ENCODE measurements around the gene CLASRP. TPM values are rescaled to one million over a fixed set of nuclear protein-coding genes. Genes with fewer than 3 reads are reported as not detected.
A peak's percentile ranks its signal among the peaks of the same experiment; 100 is the strongest.

CLASRP gene
- total and polyA plus RNA-seq, 9 of the 15 experiments (the other 6 are each of a cell fraction or from before 2014, with no cell fraction given), result 0.94 to 86.3 (median 44.0) TPM

- TF ChIP-seq ZBTB2 (IDR thresholded peaks at IDR 0.05) (no peak), NCOA2 (IDR thresholded peaks at IDR 0.05; ENCODE audit: partially characterized antibody in 2 of 2) (no peak), ATF1 (CRISPR knock-in tag; IDR thresholded peaks at IDR 0.05) (no peak), ATF1 (tag; IDR thresholded peaks at IDR 0.05) (peak; percentile 70), ZNF24 (IDR thresholded peaks at IDR 0.05) (peak; percentile 46; the same call in 1 of the 2 replicates), PCBP1 (IDR thresholded peaks at IDR 0.05; ENCODE audit: low read depth, low read length, poor library complexity, severe bottlenecking) (peak; percentile 90), ZNF134 (CRISPR knock-in tag; conservative IDR thresholded peaks at IDR 0.05) (no peak), NFYB (IDR thresholded peaks at IDR 0.05; ENCODE audit: extremely low read depth, insufficient read length) (no peak), POU5F1 (IDR thresholded peaks at IDR 0.05; ENCODE audit: borderline replicate concordance, low read depth, low read length, partially characterized antibody) (no peak), RBM15 (IDR thresholded peaks at IDR 0.05; ENCODE audit: insufficient read depth, low read length) (no peak), RBM22 (IDR thresholded peaks at IDR 0.05; ENCODE audit: low read depth, low read length, poor library complexity, severe bottlenecking) (peak; percentile 93), TAF7 (tag; IDR thresholded peaks at IDR 0.05) (peak; percentile 78), YY1 (IDR thresholded peaks at IDR 0.05; ENCODE audit: borderline replicate concordance in 1 of 3, control insufficient read depth in 1 of 3, extremely low read depth in 1 of 3, insufficient read depth in 3 of 3, insufficient read length in 1 of 3, insufficient replicate concordance in 2 of 3, low read depth in 1 of 3, low read length in 2 of 3) (peak in 2 of 3 experiments; percentile 80 to 83), FIP1L1 (IDR thresholded peaks at IDR 0.05; ENCODE audit: low read depth, low read length, poor library complexity, severe bottlenecking) (peak; percentile 99), ZNF609 (CRISPR knock-in tag; IDR thresholded peaks at IDR 0.05; ENCODE audit: borderline replicate concordance) (no peak; the same call in 1 of the 2 replicates), TFAP4 (CRISPR knock-in tag; IDR thresholded peaks at IDR 0.05; ENCODE audit: borderline replicate concordance) (no peak; the same call in 1 of the 2 replicates), NR0B1 (IDR thresholded peaks at IDR 0.05; ENCODE audit: partially characterized antibody) (no peak)
These were observed 40.4 kb downstream of the CLASRP start, which contains the start of gene GEMIN7 (continued) for GRCh38 chr19:45079063-45079910.
